ENCODE measurements around the gene GADD45GIP1.

Gene GADD45GIP1

GRCh38 chr19:12912571-12912970, 44.5 kb downstream of the GADD45GIP1 start:
- DNase-seq (ENCODE audit: low read depth, low spot score), result no peak

- DNase-seq (ENCODE audit: low read depth, low spot score), result no peak
Measured at GRCh38 chr19:12907166-12907565, 49.9 kb downstream of the GADD45GIP1 start.
